CD1c-positive myeloid dendritic cell (primary cell): ENCODE measurements around the gene USP32.

Experiments used
- DNase-seq: peaks from one replicate; pipeline ENCODE4 v3.0.0-alpha.2; 2016; ENCODE audit errors: extremely low spot score

Gene USP32

GRCh38 chr17:60173304-60173819 lies 218.6 kb downstream of the USP32 start:
- no peak for DNase-seq

- no peak for DNase-seq
Measured at GRCh38 chr17:60171753-60172079, 220.2 kb downstream of the USP32 start.

- no peak for DNase-seq
Measured at GRCh38 chr17:60170835-60171752, 220.8 kb downstream of the USP32 start.

GRCh38 chr17:60169921-60170817 lies 221.8 kb downstream of the USP32 start:
- peak; percentile 45 for DNase-seq

- no peak for DNase-seq
Measured at GRCh38 chr17:60168654-60169053, 223.3 kb downstream of the USP32 start.

GRCh38 chr17:60167065-60167741 lies 224.7 kb downstream of the USP32 start:
- DNase-seq: peak; percentile 31

GRCh38 chr17:60165971-60166370 lies 226.0 kb downstream of the USP32 start:
- DNase-seq: no peak

GRCh38 chr17:60165223-60165622 lies 226.7 kb downstream of the USP32 start:
- DNase-seq: no peak

GRCh38 chr17:60164697-60165096 lies 227.2 kb downstream of the USP32 start:
- DNase-seq: no peak

GRCh38 chr17:60164164-60164563 lies 227.8 kb downstream of the USP32 start:
- DNase-seq: no peak

GRCh38 chr17:60163108-60163784 lies 228.7 kb downstream of the USP32 start:
- DNase-seq: no peak

- peak; percentile 59 for DNase-seq
Measured at GRCh38 chr17:60161598-60162330, 230.2 kb downstream of the USP32 start.

- no peak for DNase-seq
Measured at GRCh38 chr17:60160829-60161501, 231.0 kb downstream of the USP32 start.

GRCh38 chr17:60159479-60159866 lies 232.5 kb downstream of the USP32 start:
- no peak for DNase-seq

- no peak for DNase-seq
Measured at GRCh38 chr17:60158751-60159478, 233.0 kb downstream of the USP32 start.

- DNase-seq: no peak
Measured at GRCh38 chr17:60157487-60158040, 234.4 kb downstream of the USP32 start.

GRCh38 chr17:60156746-60157145 lies 235.2 kb downstream of the USP32 start:
- no peak for DNase-seq

GRCh38 chr17:60155815-60156214 lies 236.1 kb downstream of the USP32 start:
- no peak for DNase-seq

GRCh38 chr17:60155427-60155814 lies 236.5 kb downstream of the USP32 start:
- no peak for DNase-seq
